Measurements from ENCODE around the gene TRIM10.

Gene TRIM10

GRCh38 chr6:30188541-30188940 is 27.5 kb upstream of the TRIM10 start:
- H3K36me3 ChIP-seq (ENCODE audit: low read depth) = peaks cover 50% of the 10 kb centered on the region
- H3K27me3 ChIP-seq (ENCODE audit: insufficient read depth, poor library complexity, severe bottlenecking) = no peaks in the 10 kb centered on the region
- H3K4me3 ChIP-seq (ENCODE audit: severe bottlenecking) = no peak overlapping the region
- no peak for ATAC-seq (ENCODE audit: low read depth)
- no peak for DNase-seq (ENCODE audit: low spot score)
- H3K27ac ChIP-seq (ENCODE audit: poor library complexity, severe bottlenecking) = no peak overlapping the region
- H3K4me1 ChIP-seq (ENCODE audit: insufficient read depth, poor library complexity, severe bottlenecking) = no peaks in the 10 kb centered on the region
- TF ChIP-seq CTCF (IDR thresholded peaks at IDR 0.05; ENCODE audit: poor library complexity, severe bottlenecking) = no peak
- H3K9me3 ChIP-seq (ENCODE audit: severe bottlenecking) = no peaks in the 10 kb centered on the region

GRCh38 chr6:30185846-30186484 is 25.0 kb upstream of the TRIM10 start:
- Histone ChIP-seq H3K36me3 (ENCODE audit: low read depth) (peaks cover 36% of the 10 kb centered on the region), H3K27ac (ENCODE audit: poor library complexity, severe bottlenecking) (no peak overlapping the region), H3K27me3 (ENCODE audit: insufficient read depth, poor library complexity, severe bottlenecking) (no peaks in the 10 kb centered on the region), H3K4me3 (ENCODE audit: severe bottlenecking) (no peak overlapping the region), H3K4me1 (ENCODE audit: insufficient read depth, poor library complexity, severe bottlenecking) (no peaks in the 10 kb centered on the region), H3K9me3 (ENCODE audit: severe bottlenecking) (no peaks in the 10 kb centered on the region)
- no peak for TF ChIP-seq CTCF (IDR thresholded peaks at IDR 0.05; ENCODE audit: poor library complexity, severe bottlenecking)
- ATAC-seq (ENCODE audit: low read depth) (no peak), DNase-seq (ENCODE audit: low spot score) (no peak)

- peaks cover 23% of the 10 kb centered on the region for H3K36me3 ChIP-seq (ENCODE audit: low read depth)
- ATAC-seq (ENCODE audit: low read depth) = no peak
These were observed 23.5 kb upstream of the TRIM10 start for GRCh38 chr6:30184417-30185031.

GRCh38 chr6:30180145-30180544 is 19.1 kb upstream of the TRIM10 start:
- DNase-seq (ENCODE audit: low spot score) = no peak
- no peaks in the 10 kb centered on the region for H3K4me1 ChIP-seq (ENCODE audit: insufficient read depth, poor library complexity, severe bottlenecking)
- H3K27ac ChIP-seq (ENCODE audit: poor library complexity, severe bottlenecking) = no peak overlapping the region
- no peaks in the 10 kb centered on the region for H3K36me3 ChIP-seq (ENCODE audit: low read depth)
- H3K9me3 ChIP-seq (ENCODE audit: severe bottlenecking) = peaks cover 5% of the 10 kb centered on the region
- no peak overlapping the region for H3K4me3 ChIP-seq (ENCODE audit: severe bottlenecking)
- H3K27me3 ChIP-seq (ENCODE audit: insufficient read depth, poor library complexity, severe bottlenecking) = peaks cover 18% of the 10 kb centered on the region
- TF ChIP-seq CTCF (IDR thresholded peaks at IDR 0.05; ENCODE audit: poor library complexity, severe bottlenecking) = no peak
- ATAC-seq (ENCODE audit: low read depth) = no peak

More at GRCh38 chr6:30184417-30185031, 23.5 kb upstream of the TRIM10 start:
- Histone ChIP-seq H3K27me3 (ENCODE audit: insufficient read depth, poor library complexity, severe bottlenecking) (no peaks in the 10 kb centered on the region), H3K27ac (ENCODE audit: poor library complexity, severe bottlenecking) (no peak overlapping the region), H3K9me3 (ENCODE audit: severe bottlenecking) (peaks cover 5% of the 10 kb centered on the region), H3K4me3 (ENCODE audit: severe bottlenecking) (no peak overlapping the region), H3K4me1 (ENCODE audit: insufficient read depth, poor library complexity, severe bottlenecking) (no peaks in the 10 kb centered on the region)
- no peak for DNase-seq (ENCODE audit: low spot score)
- TF ChIP-seq CTCF (IDR thresholded peaks at IDR 0.05; ENCODE audit: poor library complexity, severe bottlenecking) = no peak

GRCh38 chr6:30178837-30179236 is 17.8 kb upstream of the TRIM10 start:
- no peak overlapping the region for H3K27ac ChIP-seq (ENCODE audit: poor library complexity, severe bottlenecking)
- DNase-seq (ENCODE audit: low spot score) (no peak), ATAC-seq (ENCODE audit: low read depth) (no peak)
- no peak for TF ChIP-seq CTCF (IDR thresholded peaks at IDR 0.05; ENCODE audit: poor library complexity, severe bottlenecking)
- peaks cover 18% of the 10 kb centered on the region for H3K27me3 ChIP-seq (ENCODE audit: insufficient read depth, poor library complexity, severe bottlenecking)
- H3K4me1 ChIP-seq (ENCODE audit: insufficient read depth, poor library complexity, severe bottlenecking) = no peaks in the 10 kb centered on the region
- peaks cover 5% of the 10 kb centered on the region for H3K9me3 ChIP-seq (ENCODE audit: severe bottlenecking)
- no peak overlapping the region for H3K4me3 ChIP-seq (ENCODE audit: severe bottlenecking)
- H3K36me3 ChIP-seq (ENCODE audit: low read depth) = no peaks in the 10 kb centered on the region

Measured in RWPE2 (cell line).